ENCODE data around the gene STAM2.

Gene STAM2

GRCh38 chr2:152175368-152176112 is at the start of gene STAM2:
Gene STAM2, minus strand, starts transcription at chr2:152175763. Its CDS starts 121 bp downstream, at chr2:152175642.
- H3K4me3 ChIP-seq (ENCODE audit: low read depth, low read length): peak within 1 kb of the TSS; percentile 95
- TF ChIP-seq CTCF (IDR thresholded peaks at IDR 0.05; ENCODE audit: low read depth, low read length, missing control alignments): peak; percentile 89
- DNase-seq (ENCODE audit: low read depth): peak; percentile 77
- in situ Hi-C loops (cut with HindIII; ENCODE audit: low sequenced_read_pairs): loop anchor here (25.0 kb wide), 1 partner anchor 437 kb away; no protein-coding TSS in a partner anchor

GRCh38 chr2:152223977-152224376 is 48.4 kb upstream of the STAM2 start:
- in situ Hi-C loops (cut with HindIII; ENCODE audit: low sequenced_read_pairs): no loop called here
- no peak for TF ChIP-seq CTCF (IDR thresholded peaks at IDR 0.05; ENCODE audit: low read depth, low read length, missing control alignments)
- no peak overlapping the region for H3K4me3 ChIP-seq (ENCODE audit: low read depth, low read length)
- DNase-seq (ENCODE audit: low read depth): no peak

- no peak overlapping the region for H3K4me3 ChIP-seq (ENCODE audit: low read depth, low read length)
- TF ChIP-seq CTCF (IDR thresholded peaks at IDR 0.05; ENCODE audit: low read depth, low read length, missing control alignments): no peak
- in situ Hi-C loops (cut with HindIII; ENCODE audit: low sequenced_read_pairs): no loop called here
- DNase-seq (ENCODE audit: low read depth): peak; percentile 98
These were observed 47.5 kb upstream of the STAM2 start for GRCh38 chr2:152222975-152223637.

- DNase-seq (ENCODE audit: low read depth): peak; percentile 62
- in situ Hi-C loops (cut with HindIII; ENCODE audit: low sequenced_read_pairs): no loop called here
These were observed 46.3 kb upstream of the STAM2 start for GRCh38 chr2:152221839-152222238.

GRCh38 chr2:152219077-152219828 is 43.7 kb upstream of the STAM2 start:
- H3K4me3 ChIP-seq (ENCODE audit: low read depth, low read length): no peak overlapping the region
- in situ Hi-C loops (cut with HindIII; ENCODE audit: low sequenced_read_pairs): no loop called here
- TF ChIP-seq CTCF (IDR thresholded peaks at IDR 0.05; ENCODE audit: low read depth, low read length, missing control alignments): no peak
- no peak for DNase-seq (ENCODE audit: low read depth)

More at GRCh38 chr2:152221839-152222238, 46.3 kb upstream of the STAM2 start:
- no peak overlapping the region for H3K4me3 ChIP-seq (ENCODE audit: low read depth, low read length)
- no peak for TF ChIP-seq CTCF (IDR thresholded peaks at IDR 0.05; ENCODE audit: low read depth, low read length, missing control alignments)

GRCh38 chr2:152201466-152201830 is 25.9 kb upstream of the STAM2 start:
- DNase-seq (ENCODE audit: low read depth): no peak
- TF ChIP-seq CTCF (IDR thresholded peaks at IDR 0.05; ENCODE audit: low read depth, low read length, missing control alignments): no peak
- no peak overlapping the region for H3K4me3 ChIP-seq (ENCODE audit: low read depth, low read length)
- in situ Hi-C loops (cut with HindIII; ENCODE audit: low sequenced_read_pairs): no loop called here

All from astrocyte of the cerebellum (primary cell).